HG03039 (cell line): ENCODE results near the gene SSTR3.

ENCODE experiments used
- ATAC-seq: cut with Tn5 transposase; IDR thresholded peaks from one replicate; pipeline ENCODE4 v1.9.1; 2021; ENCODE audit warnings: mild to moderate bottlenecking, moderate library complexity; ENCODE audit not compliant: unreplicated experiment

The SSTR3 gene

DNA sequence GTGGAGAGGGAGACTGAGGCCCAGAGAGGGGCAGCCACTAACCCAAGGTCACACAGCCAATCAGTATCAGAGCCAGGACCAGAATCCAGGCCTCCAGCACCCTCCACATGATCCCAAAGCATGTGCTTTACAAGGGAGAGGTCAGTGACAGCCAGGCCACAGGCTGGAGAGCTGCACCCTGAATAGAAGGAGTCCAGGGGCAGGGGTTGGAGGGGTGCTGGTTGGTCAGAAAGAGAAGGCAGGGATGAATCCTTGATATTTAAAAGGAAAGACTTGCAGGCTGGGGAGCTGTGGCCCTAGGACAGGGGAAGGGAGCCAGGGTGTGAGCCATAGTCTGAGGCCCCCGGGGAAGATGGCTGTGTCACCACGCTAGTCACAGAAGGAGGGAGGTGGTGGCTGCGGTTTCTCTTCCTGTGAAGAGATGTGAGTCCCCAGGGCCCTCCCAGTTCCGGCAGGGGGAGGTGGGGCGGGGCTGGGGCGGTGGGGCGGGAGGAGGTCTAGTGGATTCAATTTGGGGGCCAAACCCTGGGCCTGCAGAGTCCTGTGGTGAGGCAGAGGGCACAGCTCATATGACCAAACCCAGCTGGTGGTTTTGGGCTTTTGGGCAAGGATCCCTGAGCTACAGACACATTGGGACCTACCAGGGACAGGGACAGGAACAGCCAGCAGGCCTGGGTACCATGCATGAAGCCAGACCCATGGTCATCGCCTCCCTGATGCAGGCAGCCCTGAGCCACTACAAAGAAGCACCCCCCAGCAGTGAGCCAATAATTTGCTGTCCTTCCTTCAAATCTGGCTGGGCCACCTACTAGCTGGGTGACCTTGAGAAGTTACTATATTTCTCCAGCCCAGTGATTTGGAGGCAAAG is 17.8 kb upstream of the SSTR3 start:
- ATAC-seq, result no peak

GRCh38 chr22:37229012-37229804 is 16.9 kb upstream of the SSTR3 start:
- no peak for ATAC-seq

DNA sequence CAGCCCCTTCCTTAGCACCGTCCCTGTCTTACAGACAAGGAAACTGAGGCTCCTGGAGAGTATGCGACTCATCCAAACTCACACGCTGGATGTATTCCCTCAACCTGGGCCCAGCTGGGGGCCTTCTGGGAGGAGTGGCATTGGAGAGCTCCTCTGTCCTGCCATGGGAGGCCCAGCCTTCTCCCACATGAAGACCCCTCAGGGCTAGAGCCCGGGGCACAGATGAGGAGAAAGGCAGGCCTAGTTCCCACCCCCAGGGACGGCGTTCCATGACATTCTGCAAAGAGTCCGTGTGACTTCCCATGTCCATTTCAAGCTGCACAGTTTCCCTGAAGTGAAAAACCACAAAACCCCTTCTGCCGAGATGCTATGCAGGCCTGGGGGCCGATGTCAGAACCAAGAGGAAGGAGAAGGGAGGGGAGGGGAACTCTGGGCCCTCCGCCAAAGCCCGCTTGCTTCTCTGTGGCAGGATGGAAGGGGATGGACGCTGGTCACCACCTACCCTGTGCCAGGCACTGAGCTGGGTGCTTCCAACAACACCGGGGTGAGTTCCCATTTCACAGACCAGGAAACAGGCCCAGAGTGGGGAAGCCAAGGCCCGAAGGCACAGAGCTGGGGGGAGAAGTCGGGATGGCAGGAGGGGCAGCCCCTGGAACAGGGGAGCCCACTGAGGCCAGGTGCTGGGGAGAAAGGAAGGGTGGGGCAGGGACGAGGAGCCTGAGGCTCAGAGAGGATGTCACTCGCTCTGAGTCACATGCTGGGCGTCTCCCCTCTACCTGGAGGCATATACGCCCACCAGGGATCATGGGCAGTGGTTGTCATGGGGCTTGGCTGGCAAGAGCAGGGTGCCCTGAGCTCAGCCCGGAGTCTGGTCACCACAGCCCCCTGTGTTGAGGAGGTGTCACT is 16.1 kb upstream of the SSTR3 start:
- ATAC-seq, result no peak

- no peak for ATAC-seq
Observed at GRCh38 chr22:37226514-37226913, 14.2 kb upstream of the SSTR3 start.

- ATAC-seq, result no peak
Observed at GRCh38 chr22:37226087-37226486, 13.8 kb upstream of the SSTR3 start.

GRCh38 chr22:37225481-37225880 is 13.2 kb upstream of the SSTR3 start:
- no peak for ATAC-seq

DNA sequence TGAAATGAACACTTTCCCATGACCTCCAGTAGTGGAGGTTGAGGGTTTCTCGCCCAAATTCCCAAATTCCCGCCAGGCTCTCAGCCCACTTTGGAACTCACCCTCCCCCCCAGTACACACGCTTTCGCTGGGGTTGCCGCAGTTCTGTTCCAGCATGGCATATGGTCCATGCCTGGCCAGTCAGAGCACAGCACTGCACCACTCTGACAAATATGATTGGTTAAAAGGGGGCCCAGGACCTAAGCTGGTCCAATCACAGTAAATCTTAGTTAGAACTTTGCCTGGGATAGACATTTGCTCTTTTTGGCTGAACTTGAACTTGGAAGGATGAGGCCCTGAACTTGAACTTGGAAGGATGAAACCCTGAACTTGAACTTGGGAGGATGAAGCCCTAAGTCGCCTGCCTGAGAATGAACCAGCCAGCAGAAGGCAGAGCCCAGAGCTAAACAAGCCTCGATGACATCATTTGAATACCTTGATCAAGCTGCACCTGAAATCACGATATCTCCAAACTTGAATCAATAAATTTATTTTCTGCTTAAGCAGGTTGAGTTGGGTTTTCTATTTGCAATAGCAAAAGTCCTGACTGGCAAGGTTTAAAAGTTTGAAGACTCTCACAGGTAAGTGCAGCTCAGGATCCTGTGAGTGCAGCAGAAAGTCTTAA is 12.6 kb upstream of the SSTR3 start:
- ATAC-seq, result no peak

GRCh38 chr22:37223965-37224551 is 11.8 kb upstream of the SSTR3 start:
- no peak for ATAC-seq

DNA sequence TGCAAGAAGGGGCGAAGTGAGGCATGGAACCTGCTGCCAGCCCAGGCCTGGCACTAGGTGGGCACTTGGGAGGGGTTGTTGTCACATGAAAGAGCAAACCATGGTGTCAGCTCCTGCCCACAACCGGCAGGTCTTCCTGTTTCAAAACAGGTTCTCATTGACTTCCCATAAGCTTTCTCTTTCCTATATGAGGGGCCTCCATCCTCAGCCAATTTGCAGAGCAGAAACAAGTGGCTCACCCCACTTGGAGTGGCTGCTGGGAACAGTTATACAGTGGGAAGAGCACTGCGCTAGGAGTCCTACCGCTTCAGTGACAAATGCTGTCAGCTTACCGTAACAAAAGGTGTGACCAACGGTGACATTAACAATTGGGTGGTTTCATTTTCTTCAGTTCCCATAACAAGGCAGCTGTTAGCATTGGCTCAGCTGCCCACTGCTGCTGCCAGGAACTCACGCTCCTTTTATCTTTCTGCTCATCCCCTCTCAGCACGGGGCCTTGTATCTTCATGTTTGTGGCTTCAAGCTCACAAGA is 10.2 kb upstream of the SSTR3 start:
- no peak for ATAC-seq

- ATAC-seq, result no peak
Observed at GRCh38 chr22:37221424-37222333, 9.4 kb upstream of the SSTR3 start.

- no peak for ATAC-seq
Observed at GRCh38 chr22:37220543-37220981, 8.3 kb upstream of the SSTR3 start.

DNA sequence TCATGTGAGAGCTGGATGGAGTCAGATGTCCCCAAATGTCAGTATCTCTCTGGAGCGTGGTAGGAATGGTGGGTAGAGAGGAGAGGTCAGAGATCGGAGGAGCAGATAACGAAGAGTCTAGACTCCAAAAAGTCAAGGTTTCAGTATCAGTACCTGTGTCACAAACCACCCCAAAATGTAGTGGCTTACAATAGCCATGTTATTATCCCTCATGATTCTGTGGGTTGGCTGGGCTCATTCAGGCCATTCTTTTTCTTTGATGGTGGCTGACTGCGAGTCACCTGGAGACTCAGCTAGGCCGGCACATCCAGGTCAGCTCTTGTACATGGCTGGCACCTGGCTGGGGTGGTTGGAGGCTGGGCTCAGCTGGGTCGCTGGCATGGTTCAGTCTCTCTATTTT is 7.3 kb upstream of the SSTR3 start:
- peak; percentile 19 for ATAC-seq

GRCh38 chr22:37218771-37219411 is 6.6 kb upstream of the SSTR3 start:
- peak; percentile 68 for ATAC-seq

DNA sequence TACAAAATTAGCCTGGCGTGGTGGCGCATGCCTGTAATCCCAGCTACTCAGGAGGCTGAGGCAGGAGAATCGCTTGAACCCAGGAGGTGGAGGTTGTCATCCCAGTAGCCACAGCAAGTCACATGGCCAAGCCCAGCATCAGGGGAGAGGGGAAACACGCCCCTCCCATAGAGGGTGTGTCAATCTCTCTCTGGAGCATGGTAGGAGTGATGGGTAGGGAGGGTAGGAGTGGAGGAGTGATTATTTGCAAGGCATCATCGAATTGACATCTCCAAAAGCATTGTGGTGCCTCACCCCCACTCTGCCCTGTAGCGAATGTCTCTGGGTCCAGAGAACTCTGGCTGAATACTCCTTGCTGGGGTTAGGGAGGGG is 6.1 kb upstream of the SSTR3 start:
- no peak for ATAC-seq

DNA sequence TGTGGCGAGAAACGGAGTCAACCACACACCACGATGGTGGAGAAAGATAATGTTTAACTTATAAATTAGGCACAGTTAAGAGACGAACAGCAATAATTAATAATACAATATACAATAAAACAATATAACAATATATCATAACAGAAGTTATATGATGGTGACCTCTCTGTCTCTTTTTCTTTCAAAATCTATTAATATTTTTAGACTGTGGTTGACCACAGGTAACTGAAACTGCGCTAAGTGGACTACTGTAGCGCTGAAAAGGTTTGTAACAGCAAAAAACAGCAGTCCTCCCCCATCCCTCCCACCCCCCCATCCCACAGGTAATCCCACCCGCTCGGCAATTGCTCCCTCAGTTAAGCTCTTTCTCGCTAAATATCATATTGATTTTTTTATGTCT is 3.6 kb upstream of the SSTR3 start:
- no peak for ATAC-seq

GRCh38 chr22:37214731-37215030 is 2.4 kb upstream of the SSTR3 start:
- ATAC-seq, result no peak

DNA sequence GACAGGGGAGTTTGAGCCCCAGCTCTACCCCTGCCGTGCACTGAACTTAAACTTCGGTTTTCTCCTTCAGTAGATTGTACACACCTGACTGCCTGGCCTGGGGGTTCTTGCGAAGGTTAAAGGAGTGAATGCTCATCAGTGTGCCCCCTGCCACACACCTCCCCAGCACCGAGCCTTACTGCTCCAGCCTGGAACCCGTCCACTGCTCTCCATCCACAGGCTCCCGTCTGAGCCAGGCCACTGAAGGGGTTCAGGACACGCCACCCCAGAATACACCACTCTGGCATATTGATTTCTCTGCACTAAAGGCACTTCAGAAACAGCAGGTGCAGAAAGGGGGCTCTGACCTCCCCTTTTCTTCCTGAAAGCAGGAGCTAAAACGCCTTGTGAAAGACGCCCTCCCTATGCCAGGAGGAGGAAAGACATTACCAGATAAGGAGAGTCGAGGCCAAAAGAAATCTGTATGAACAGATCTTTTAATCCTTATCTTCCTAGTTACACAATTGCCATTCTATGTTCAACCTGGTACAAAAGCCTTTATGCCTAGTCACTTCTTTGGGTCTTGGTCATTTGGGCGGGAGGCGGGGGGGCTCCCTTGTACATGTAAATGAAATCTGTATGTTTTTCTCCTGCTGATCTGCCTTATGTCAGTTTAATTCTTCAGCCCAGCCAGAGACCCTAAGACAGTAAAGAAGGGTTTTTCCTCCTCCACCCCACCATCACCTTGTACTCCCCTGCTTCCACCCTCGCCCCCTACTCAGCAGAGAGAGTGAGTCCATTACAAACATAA is 1.9 kb upstream of the SSTR3 start:
- ATAC-seq, result no peak
